Ascending aorta (tissue), 2 donors: ENCODE results near the gene TMEM130. TPM values are rescaled to one million over a fixed set of nuclear protein-coding genes. Genes with fewer than 3 reads are reported as not detected.
"Not testable (repeated sequence)": the region's sequence is repeated elsewhere in the genome, so short reads cannot be mapped to it uniquely, and the experiment has no call there.

Experiments
- DNase-seq, 2 donors: peaks; one replicate each; pipeline ENCODE4 v3.0.0-alpha.2; 2019; ENCODE audit warnings: low spot score in 2 of 2
- H3K27ac ChIP-seq, 2 donors: fragments of 200-600 bp; sonication (generic); one replicate each; pipeline ENCODE4 v1.5.1; 2016 to 2017; ENCODE audit warnings: mild to moderate bottlenecking in 1 of 2
- H3K27me3 ChIP-seq: fragments of 200-600 bp; sonication (generic); one replicate; pipeline ENCODE4 v1.5.1; 2017
- H3K36me3 ChIP-seq, 2 donors: fragments of 200-600 bp; sonication (generic); one replicate each; pipeline ENCODE4 v1.5.1; 2016
- H3K4me1 ChIP-seq, 2 donors: fragments of 200-600 bp; sonication (generic); one replicate each; pipeline ENCODE4 v1.5.1; 2016 to 2017; ENCODE audit warnings: mild to moderate bottlenecking in 1 of 2
- H3K4me3 ChIP-seq, 2 donors: fragments of 200-600 bp; sonication (generic); one replicate each; pipeline ENCODE4 v1.5.1; 2016 to 2017; ENCODE audit warnings: mild to moderate bottlenecking in 1 of 2
- H3K9me3 ChIP-seq, 2 donors: fragments of 200-600 bp; sonication (generic); one replicate each; pipeline ENCODE4 v1.5.1; 2016
- CTCF ChIP-seq, 3 experiments: fragments of 200-600 bp in 2 of 3; fragments of 450-650 bp in 1 of 3; sonication (generic) in 2 of 3; IDR thresholded peaks; one replicate each; pipeline ENCODE4 v1.5.1; 2016 to 2019; ENCODE audit warnings: antibody characterized with exemption in 3 of 3, mild to moderate bottlenecking in 1 of 3, moderate library complexity in 1 of 3
- intact Hi-C: fragments of 100-400 bp; cut with DNase I; formaldehyde crosslinking; loops from one replicate; pipeline ENCODE4 v1.15.1; 2023
- total RNA-seq: library from RNA; depleted of rRNA; stranded (reverse); fragments of >200 nt; gene quantifications from one replicate; pipeline ENCODE4 v1.1.0, GENCODE V29; 2016

The TMEM130 gene
- total RNA-seq, 1 donor from 2014 or later = 33.6 TPM

GRCh38 chr7:98877692-98878364 lies 8.0 kb upstream of the TMEM130 start:
- Histone ChIP-seq H3K27me3 (no peaks in the 10 kb centered on the region), H3K9me3 (no peaks in the 10 kb centered on the region), H3K4me3 (peak overlapping the region; percentile 85 to 93), H3K36me3 (peaks cover 4 to 17% of the 10 kb centered on the region in 2 donors), H3K27ac (peak overlapping the region; percentile 92 to 93), H3K4me1 (peaks cover 2 to 12% of the 10 kb centered on the region in 2 donors)
- no peak for DNase-seq
- TF ChIP-seq CTCF (IDR thresholded peaks at IDR 0.05) = peak in 1 of 3 experiments; percentile 12
- intact Hi-C loops = loop anchor here (2.0 to 5.0 kb wide), 3 partner anchors 37 to 596 kb away; partner anchors contain the start of genes BRI3 and NPTX2

GRCh38 chr7:98877146-98877545 lies 7.3 kb upstream of the TMEM130 start:
- no peak for DNase-seq
- no peak for TF ChIP-seq CTCF (IDR thresholded peaks at IDR 0.05)
- intact Hi-C loops = loop anchor here (5.0 kb wide), 1 partner anchor 595 kb away; the partner anchor contains the start of gene BRI3

GRCh38 chr7:98875501-98875900 lies 5.7 kb upstream of the TMEM130 start:
- H3K27ac ChIP-seq = no peak overlapping the region
- peaks cover 6 to 11% of the 10 kb centered on the region in 2 donors for H3K4me1 ChIP-seq
- TF ChIP-seq CTCF (IDR thresholded peaks at IDR 0.05) = no peak
- no peak for DNase-seq
- H3K36me3 ChIP-seq = no peaks in the 10 kb centered on the region
- no peak overlapping the region for H3K4me3 ChIP-seq
- H3K27me3 ChIP-seq = no peaks in the 10 kb centered on the region
- intact Hi-C loops = loop anchor here (5.0 kb wide), 1 partner anchor 593 kb away; the partner anchor contains the start of gene BRI3
- no peaks in the 10 kb centered on the region for H3K9me3 ChIP-seq

More at GRCh38 chr7:98877146-98877545, 7.3 kb upstream of the TMEM130 start:
- H3K9me3 ChIP-seq = no peaks in the 10 kb centered on the region
- H3K4me3 ChIP-seq = no peak overlapping the region
- H3K4me1 ChIP-seq = peaks cover 2 to 12% of the 10 kb centered on the region in 2 donors
- no peaks in the 10 kb centered on the region for H3K27me3 ChIP-seq
- peaks cover 0 to 10% of the 10 kb centered on the region in 2 donors for H3K36me3 ChIP-seq
- H3K27ac ChIP-seq = no peak overlapping the region

GRCh38 chr7:98874942-98875341 lies 5.1 kb upstream of the TMEM130 start:
- peak in 1 of 2 donors; percentile 33 for DNase-seq
- Histone ChIP-seq H3K36me3 (no peaks in the 10 kb centered on the region), H3K4me3 (no peak overlapping the region), H3K9me3 (no peaks in the 10 kb centered on the region), H3K4me1 (peaks cover 6% of the 10 kb centered on the region in 2 donors), H3K27ac (no peak overlapping the region), H3K27me3 (no peaks in the 10 kb centered on the region)
- intact Hi-C loops = loop anchor here (5.0 kb wide), 1 partner anchor 593 kb away; the partner anchor contains the start of gene BRI3
- no peak for TF ChIP-seq CTCF (IDR thresholded peaks at IDR 0.05)

DNA sequence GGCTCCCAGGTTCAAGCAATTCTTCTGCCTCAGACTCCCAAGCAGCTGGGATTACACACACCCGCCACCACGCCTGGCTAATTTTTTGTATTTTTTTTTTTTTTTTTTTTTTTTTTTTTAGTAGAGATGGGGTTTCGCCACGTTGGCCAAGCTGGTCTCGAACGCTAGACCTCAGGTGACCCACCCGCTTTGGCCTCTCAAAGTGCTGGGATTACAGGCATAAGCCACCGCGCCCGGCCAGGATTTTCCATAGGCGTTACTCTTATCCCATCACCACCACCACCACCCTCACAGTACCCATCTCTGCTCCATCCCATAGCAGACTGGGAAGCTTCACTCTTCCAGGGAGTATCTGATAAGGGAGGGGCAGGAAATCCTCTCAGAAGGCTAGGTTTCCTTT lies 3.8 kb upstream of the TMEM130 start:
- intact Hi-C loops, H3K4me3 ChIP-seq, H3K27ac ChIP-seq, H3K36me3 ChIP-seq, H3K27me3 ChIP-seq, H3K4me1 ChIP-seq, H3K9me3 ChIP-seq: not testable (repeated sequence)
- peak in 1 of 2 donors; percentile 58 for DNase-seq

DNA sequence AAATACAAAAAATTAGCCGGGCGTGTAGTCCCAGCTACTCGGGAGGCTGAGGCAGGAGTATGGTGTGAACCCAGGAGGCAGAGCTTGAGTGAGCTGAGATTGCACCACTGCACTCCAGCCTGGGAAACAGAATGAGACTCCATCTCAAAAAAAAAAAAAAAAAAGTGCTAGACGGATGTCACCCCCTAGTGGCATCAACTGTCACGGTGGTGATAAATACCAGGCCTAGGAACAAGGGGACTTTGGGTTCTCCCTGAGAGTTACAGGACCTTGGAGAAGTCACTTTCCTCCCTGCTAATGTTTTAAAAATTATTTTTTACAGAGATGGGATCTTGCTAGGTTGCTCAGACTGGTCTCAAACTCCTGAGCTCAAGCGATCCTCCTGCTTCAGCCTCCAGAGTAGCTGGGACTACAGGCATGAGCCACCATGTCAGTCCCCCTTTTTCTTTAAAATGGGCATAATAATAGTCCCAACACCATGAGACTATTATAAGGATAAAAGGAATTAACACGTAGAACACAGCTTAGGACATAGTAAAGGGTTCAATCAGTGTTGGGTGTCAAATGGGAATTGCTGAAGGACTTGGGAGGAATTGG lies 2.6 kb upstream of the TMEM130 start:
- DNase-seq = no peak
- intact Hi-C loops = no loop called here

More for the DNA sequence above, 2.6 kb upstream of the TMEM130 start:
- H3K4me1 ChIP-seq = peaks cover 4 to 8% of the 10 kb centered on the region in 2 donors
- no peak for TF ChIP-seq CTCF (IDR thresholded peaks at IDR 0.05)
- H3K36me3 ChIP-seq = no peaks in the 10 kb centered on the region
- no peaks in the 10 kb centered on the region for H3K27me3 ChIP-seq
- no peaks in the 10 kb centered on the region for H3K9me3 ChIP-seq
- no peak overlapping the region for H3K27ac ChIP-seq
- H3K4me3 ChIP-seq = no peak overlapping the region
